Middle frontal gyrus (tissue), 1 donor: ENCODE data around the gene IGF2BP1.
"Not testable (repeated sequence)": the region's sequence is repeated elsewhere in the genome, so short reads cannot be mapped to it uniquely, and the experiment has no call there.

Experiments used
- DNase-seq: peaks from one replicate; pipeline ENCODE4 v3.0.0-alpha.2; 2015; ENCODE audit warnings: low spot score; ENCODE audit errors: extremely low spot score

IGF2BP1 gene

GRCh38 chr17:49018748-49019147, 21.6 kb downstream of the IGF2BP1 start:
- DNase-seq = no peak

- DNase-seq = no peak
These were observed 23.4 kb downstream of the IGF2BP1 start for GRCh38 chr17:49020609-49021008.

- DNase-seq = no peak
These were observed 24.0 kb downstream of the IGF2BP1 start for GRCh38 chr17:49021095-49021767.

GRCh38 chr17:49021768-49022103, 24.6 kb downstream of the IGF2BP1 start:
- DNase-seq = no peak

GRCh38 chr17:49022391-49022941, 25.3 kb downstream of the IGF2BP1 start:
- DNase-seq = no peak

GRCh38 chr17:49024523-49024922, 27.3 kb downstream of the IGF2BP1 start:
- no peak for DNase-seq

GRCh38 chr17:49026447-49026846, 29.3 kb downstream of the IGF2BP1 start:
- not testable (repeated sequence) for DNase-seq

- DNase-seq = no peak
These were observed 31.1 kb downstream of the IGF2BP1 start for GRCh38 chr17:49028271-49028670.

GRCh38 chr17:49029801-49030200, 32.6 kb downstream of the IGF2BP1 start:
- no peak for DNase-seq

GRCh38 chr17:49031965-49032928, 35.1 kb downstream of the IGF2BP1 start:
- no peak for DNase-seq

- no peak for DNase-seq
These were observed 38.5 kb downstream of the IGF2BP1 start for GRCh38 chr17:49035470-49036269.

GRCh38 chr17:49036270-49036626, 39.1 kb downstream of the IGF2BP1 start:
- DNase-seq = no peak

GRCh38 chr17:49038138-49038537, 41.0 kb downstream of the IGF2BP1 start:
- no peak for DNase-seq

GRCh38 chr17:49038544-49038943, 41.4 kb downstream of the IGF2BP1 start:
- DNase-seq = no peak

- DNase-seq = not testable (repeated sequence)
These were observed 42.3 kb downstream of the IGF2BP1 start for GRCh38 chr17:49039518-49039917.

GRCh38 chr17:49041527-49041926, 44.3 kb downstream of the IGF2BP1 start:
- DNase-seq = no peak

- no peak for DNase-seq
These were observed 48.2 kb downstream of the IGF2BP1 start for GRCh38 chr17:49045376-49045775.

- no peak for DNase-seq
These were observed 49.7 kb downstream of the IGF2BP1 start for GRCh38 chr17:49046912-49047311.

- DNase-seq = no peak
These were observed 52.1 kb downstream of the IGF2BP1 start for GRCh38 chr17:49049265-49049664.

GRCh38 chr17:49050611-49051010, 53.4 kb downstream of the IGF2BP1 start:
- no peak for DNase-seq

GRCh38 chr17:49051269-49051668, 54.1 kb downstream of the IGF2BP1 start:
- DNase-seq = no peak
